A549 (cell line): ENCODE measurements around the gene SLC39A3.

Source experiments
- CEBPB ChIP-seq, 2 experiments: fragments of >200 bp in 1 of 2; sonication (Bioruptor Twin) in 1 of 2; formaldehyde crosslinking in 1 of 2; IDR thresholded peaks; 2 replicates each; pipeline ENCODE4 v1.6.1; 2012 to 2016
- EP300 ChIP-seq, 2 experiments: fragments of >200 bp; sonication (Bioruptor Twin); formaldehyde crosslinking; IDR thresholded peaks; 2 replicates in 1 of 2; 3 replicates in 1 of 2; pipeline ENCODE4 v1.6.1; 2016 to 2017
- FOSB ChIP-seq: fragments of 250-450 bp; sonication (Bioruptor Pico); IDR thresholded peaks from 2 replicates; pipeline ENCODE4 v1.5.0; 2020; ENCODE audit warnings: mild to moderate bottlenecking, moderate library complexity
- GATA3 ChIP-seq: IDR thresholded peaks from 2 replicates; pipeline ENCODE4 v1.6.1; 2012; ENCODE audit warnings: borderline replicate concordance
- JUN ChIP-seq, 2 experiments: fragments of >200 bp; sonication (Bioruptor Twin); formaldehyde crosslinking; IDR thresholded peaks; 2 replicates in 1 of 2; 3 replicates in 1 of 2; pipeline ENCODE4 v1.6.1; 2016 to 2017
- MYC ChIP-seq: IDR thresholded peaks from 2 replicates; pipeline ENCODE4 v1.6.1; 2012; ENCODE audit warnings: mild to moderate bottlenecking, inconsistent platforms, low read length, improper control_type of control experiment, borderline replicate concordance
- PHF8 ChIP-seq: fragments of 200-600 bp; sonication (generic); IDR thresholded peaks from 2 replicates; pipeline ENCODE4 v1.6.1; 2016; ENCODE audit warnings: low read depth, mild to moderate bottlenecking, antibody characterized with exemption, moderate library complexity, borderline replicate concordance
- POLR2A ChIP-seq: IDR thresholded peaks from 2 replicates; pipeline ENCODE4 v1.6.1; 2012; ENCODE audit warnings: mild to moderate bottlenecking, low read length
- RAD21 ChIP-seq, 2 experiments: fragments of >200 bp in 1 of 2; sonication (Bioruptor Twin) in 1 of 2; formaldehyde crosslinking in 1 of 2; IDR thresholded peaks in 1 of 2; conservative IDR thresholded peaks in 1 of 2; 2 replicates in 1 of 2; 3 replicates in 1 of 2; pipeline ENCODE4 v1.6.1; 2012 to 2018; ENCODE audit warnings: inconsistent platforms in 1 of 2
- TF ChIP-seq, protein P1 (sequence below): fragments of >200 bp; sonication (Bioruptor Twin); formaldehyde crosslinking; IDR thresholded peaks from 3 replicates; pipeline ENCODE4 v1.5.1; 2016
- TF ChIP-seq, protein P2 (sequence below): fragments of 200-600 bp; sonication (generic); IDR thresholded peaks from 2 replicates; pipeline ENCODE4 v1.6.1; 2016; ENCODE audit warnings: antibody characterized with exemption, mild to moderate bottlenecking, moderate library complexity
- TF ChIP-seq, protein P3 (sequence below): IDR thresholded peaks from 2 replicates; pipeline ENCODE4 v1.6.1; 2012

DNA sequence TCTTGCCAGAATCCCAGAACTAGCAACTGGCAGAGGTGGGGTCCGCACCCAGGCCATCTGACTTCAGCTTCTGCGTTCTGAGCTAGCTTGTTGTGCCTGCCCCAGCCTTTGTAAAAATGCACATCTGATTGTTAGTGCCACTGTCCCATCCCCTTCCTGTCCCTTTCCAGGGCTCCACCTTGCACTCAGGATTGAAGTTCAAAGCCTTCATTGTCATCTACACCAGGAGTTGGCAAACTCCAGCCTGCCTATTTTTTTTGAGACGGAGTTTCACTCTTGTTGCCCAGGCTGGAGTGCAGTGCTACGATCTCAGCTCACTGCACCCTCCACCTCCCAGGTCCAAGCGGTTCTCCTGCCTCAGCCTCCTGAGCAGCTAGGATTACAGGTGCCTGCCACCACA is 48.4 kb upstream of the SLC39A3 start:
- TF ChIP-seq, protein P1, sequence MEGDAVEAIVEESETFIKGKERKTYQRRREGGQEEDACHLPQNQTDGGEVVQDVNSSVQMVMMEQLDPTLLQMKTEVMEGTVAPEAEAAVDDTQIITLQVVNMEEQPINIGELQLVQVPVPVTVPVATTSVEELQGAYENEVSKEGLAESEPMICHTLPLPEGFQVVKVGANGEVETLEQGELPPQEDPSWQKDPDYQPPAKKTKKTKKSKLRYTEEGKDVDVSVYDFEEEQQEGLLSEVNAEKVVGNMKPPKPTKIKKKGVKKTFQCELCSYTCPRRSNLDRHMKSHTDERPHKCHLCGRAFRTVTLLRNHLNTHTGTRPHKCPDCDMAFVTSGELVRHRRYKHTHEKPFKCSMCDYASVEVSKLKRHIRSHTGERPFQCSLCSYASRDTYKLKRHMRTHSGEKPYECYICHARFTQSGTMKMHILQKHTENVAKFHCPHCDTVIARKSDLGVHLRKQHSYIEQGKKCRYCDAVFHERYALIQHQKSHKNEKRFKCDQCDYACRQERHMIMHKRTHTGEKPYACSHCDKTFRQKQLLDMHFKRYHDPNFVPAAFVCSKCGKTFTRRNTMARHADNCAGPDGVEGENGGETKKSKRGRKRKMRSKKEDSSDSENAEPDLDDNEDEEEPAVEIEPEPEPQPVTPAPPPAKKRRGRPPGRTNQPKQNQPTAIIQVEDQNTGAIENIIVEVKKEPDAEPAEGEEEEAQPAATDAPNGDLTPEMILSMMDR: no peak
- TF ChIP-seq JUN (IDR thresholded peaks at IDR 0.05) (no peak), PHF8 (no peak), RAD21 (conservative IDR thresholded peaks at IDR 0.05 in 1 of 2, IDR thresholded peaks at IDR 0.05 in 1 of 2) (no peak), POLR2A (no peak), CEBPB (IDR thresholded peaks at IDR 0.05) (no peak), FOSB (no peak), MYC (no peak), EP300 (IDR thresholded peaks at IDR 0.05) (no peak), GATA3 (no peak)
- TF ChIP-seq, protein P2, sequence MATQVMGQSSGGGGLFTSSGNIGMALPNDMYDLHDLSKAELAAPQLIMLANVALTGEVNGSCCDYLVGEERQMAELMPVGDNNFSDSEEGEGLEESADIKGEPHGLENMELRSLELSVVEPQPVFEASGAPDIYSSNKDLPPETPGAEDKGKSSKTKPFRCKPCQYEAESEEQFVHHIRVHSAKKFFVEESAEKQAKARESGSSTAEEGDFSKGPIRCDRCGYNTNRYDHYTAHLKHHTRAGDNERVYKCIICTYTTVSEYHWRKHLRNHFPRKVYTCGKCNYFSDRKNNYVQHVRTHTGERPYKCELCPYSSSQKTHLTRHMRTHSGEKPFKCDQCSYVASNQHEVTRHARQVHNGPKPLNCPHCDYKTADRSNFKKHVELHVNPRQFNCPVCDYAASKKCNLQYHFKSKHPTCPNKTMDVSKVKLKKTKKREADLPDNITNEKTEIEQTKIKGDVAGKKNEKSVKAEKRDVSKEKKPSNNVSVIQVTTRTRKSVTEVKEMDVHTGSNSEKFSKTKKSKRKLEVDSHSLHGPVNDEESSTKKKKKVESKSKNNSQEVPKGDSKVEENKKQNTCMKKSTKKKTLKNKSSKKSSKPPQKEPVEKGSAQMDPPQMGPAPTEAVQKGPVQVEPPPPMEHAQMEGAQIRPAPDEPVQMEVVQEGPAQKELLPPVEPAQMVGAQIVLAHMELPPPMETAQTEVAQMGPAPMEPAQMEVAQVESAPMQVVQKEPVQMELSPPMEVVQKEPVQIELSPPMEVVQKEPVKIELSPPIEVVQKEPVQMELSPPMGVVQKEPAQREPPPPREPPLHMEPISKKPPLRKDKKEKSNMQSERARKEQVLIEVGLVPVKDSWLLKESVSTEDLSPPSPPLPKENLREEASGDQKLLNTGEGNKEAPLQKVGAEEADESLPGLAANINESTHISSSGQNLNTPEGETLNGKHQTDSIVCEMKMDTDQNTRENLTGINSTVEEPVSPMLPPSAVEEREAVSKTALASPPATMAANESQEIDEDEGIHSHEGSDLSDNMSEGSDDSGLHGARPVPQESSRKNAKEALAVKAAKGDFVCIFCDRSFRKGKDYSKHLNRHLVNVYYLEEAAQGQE: no peak
- TF ChIP-seq, protein P3, sequence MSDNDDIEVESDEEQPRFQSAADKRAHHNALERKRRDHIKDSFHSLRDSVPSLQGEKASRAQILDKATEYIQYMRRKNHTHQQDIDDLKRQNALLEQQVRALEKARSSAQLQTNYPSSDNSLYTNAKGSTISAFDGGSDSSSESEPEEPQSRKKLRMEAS: no peak
